Globus pallidus (tissue), 1 donor: ENCODE results near the gene VPS35L.
"Not testable (repeated sequence)": the region's sequence is repeated elsewhere in the genome, so short reads cannot be mapped to it uniquely, and the experiment has no call there.

Source experiments
- DNase-seq: peaks from one replicate; pipeline ENCODE4 v3.0.0-alpha.2; 2015; ENCODE audit warnings: low spot score

The VPS35L gene

DNA sequence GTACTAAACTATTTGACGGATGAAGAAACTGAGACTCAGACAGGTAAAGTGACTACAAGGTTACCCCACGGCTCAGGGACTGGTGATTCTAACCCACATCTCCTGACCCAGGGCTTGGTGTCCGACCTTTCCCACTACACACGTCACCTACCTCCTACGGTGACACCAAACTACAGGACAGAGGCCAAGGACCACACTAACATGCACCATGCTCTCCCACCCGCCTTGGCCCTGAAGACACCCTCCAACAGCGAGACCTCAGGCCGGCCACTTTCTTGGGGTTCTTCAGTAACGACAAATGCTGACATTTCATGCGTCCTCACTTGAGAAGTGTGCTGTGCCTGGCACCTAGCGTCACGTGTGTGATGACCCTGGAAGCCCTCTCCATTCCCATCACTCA is 156.1 kb downstream of the VPS35L start:
- no peak for DNase-seq

DNA sequence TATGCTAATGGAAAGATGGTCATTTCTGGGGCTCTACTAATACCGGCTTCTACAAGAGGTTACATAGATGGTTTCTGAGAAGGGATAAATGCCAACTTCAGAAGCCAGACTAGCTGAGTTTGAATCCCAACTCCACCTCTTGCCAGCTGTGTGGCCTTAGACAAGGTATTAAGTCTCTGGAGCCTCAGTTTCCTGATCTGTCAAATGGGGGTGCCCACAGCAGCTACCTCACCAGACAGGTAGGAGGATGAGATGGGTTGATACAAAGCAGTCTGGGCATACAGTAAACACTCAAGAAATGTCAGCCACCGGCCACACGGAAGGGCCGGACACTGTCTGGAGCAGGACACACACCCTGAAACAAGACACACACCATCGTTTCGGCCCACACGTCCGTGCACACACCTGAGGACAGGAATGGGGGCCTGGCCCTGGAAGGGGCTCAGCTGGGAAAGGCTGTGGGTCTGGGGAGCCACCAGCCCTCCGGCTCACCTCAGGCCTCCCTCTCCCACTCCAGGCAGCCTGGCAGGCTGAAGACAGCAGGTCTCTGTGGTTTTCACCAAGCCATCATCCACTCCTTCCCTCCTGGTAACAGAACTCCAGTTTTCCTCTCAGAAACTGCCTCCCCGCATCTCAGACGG is 157.0 kb downstream of the VPS35L start:
- no peak for DNase-seq

DNA sequence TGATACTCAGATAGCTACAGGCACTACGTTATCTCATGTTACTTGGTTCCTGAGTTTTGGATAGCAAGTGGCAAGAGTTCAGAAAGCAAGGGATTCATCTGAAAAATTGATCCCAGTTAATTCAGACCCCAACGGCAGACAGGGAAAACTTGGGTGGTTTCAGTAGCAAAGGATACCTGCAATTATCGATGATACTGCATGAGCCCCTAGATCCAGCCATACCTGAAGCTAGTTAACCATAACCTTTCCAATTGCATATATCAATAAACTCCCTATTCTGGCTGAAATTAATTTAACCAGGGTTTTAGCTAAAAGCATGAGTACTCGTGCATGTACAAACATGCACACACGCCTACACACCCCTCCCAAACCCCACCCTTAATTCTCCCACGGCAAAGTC is 158.2 kb downstream of the VPS35L start:
- DNase-seq, result no peak

DNA sequence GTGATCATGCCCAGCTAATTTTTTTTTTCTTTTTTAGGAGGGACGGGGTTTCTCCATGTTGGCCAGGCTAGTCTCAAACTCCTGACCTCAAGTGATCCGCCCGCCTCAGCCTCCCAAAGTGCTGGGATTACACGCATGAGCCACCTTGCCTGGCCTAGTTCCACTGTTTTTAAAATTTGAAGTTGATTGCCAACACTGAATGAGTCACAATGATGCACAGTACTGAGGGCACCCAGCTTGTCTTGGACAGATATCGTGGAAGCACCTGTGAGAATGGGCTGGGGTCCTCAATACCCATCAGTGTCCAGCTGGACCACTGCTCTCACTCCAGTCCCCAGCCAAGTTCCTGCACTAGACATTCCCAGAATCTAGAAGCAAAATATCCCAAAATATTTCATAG is 160.1 kb downstream of the VPS35L start:
- no peak for DNase-seq

DNA sequence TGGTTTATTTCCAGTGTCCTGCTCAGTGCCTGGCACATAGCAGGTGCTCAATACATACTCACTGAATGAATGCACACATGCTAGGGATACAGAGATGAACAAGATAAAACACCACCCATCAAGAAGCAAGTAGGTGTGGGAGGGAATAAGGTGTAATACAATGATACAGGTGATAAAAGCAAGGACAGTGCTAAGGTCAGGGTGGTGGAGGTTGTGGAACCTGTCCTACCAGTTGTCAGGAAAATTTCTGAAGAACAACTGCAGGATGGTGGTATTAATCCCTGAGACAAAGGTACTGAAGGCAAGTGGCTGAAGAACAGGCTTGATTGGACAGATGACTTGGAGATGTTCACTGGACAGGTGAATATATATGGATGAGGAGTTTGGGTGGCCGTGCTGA is 160.7 kb downstream of the VPS35L start:
- no peak for DNase-seq

DNA sequence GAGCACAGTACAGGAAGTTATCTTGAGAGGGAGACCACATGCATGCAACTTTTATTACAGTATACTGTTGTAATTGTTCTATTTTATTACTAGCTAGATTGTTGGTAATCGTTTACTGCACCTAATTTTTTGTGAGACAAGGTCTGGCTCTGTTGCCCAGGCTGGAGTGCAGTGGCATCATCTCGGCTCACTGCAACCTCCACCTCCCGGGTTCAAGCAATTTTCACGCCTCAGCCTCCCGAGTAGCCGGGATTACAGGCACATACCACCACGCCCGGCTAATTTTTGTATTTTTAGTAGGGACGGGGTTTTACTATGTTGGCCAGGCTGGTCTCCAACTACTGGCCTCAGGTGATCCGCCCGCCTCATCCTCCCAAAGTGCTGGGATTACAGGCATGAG is 161.2 kb downstream of the VPS35L start:
- DNase-seq, result not testable (repeated sequence)

DNA sequence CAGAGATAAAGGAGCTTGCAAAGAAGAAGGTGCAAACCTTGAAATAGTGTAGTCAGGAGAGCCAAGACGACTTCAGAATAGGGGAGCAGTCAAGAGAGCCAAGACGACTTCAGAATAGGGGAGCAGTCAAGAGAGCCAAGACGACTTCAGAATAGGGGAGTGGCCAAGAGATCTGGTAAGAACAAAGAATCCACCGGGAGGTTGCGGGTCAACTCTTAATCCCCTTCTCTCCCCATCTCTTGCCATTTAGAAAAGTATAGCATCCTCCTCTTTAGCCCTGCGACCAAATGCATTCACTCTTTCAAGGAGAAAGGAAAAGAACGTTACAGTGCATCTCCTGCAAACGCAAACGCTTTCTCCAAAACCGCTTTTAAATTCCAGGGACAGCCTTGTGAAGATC is 161.8 kb downstream of the VPS35L start:
- DNase-seq, result no peak

DNA sequence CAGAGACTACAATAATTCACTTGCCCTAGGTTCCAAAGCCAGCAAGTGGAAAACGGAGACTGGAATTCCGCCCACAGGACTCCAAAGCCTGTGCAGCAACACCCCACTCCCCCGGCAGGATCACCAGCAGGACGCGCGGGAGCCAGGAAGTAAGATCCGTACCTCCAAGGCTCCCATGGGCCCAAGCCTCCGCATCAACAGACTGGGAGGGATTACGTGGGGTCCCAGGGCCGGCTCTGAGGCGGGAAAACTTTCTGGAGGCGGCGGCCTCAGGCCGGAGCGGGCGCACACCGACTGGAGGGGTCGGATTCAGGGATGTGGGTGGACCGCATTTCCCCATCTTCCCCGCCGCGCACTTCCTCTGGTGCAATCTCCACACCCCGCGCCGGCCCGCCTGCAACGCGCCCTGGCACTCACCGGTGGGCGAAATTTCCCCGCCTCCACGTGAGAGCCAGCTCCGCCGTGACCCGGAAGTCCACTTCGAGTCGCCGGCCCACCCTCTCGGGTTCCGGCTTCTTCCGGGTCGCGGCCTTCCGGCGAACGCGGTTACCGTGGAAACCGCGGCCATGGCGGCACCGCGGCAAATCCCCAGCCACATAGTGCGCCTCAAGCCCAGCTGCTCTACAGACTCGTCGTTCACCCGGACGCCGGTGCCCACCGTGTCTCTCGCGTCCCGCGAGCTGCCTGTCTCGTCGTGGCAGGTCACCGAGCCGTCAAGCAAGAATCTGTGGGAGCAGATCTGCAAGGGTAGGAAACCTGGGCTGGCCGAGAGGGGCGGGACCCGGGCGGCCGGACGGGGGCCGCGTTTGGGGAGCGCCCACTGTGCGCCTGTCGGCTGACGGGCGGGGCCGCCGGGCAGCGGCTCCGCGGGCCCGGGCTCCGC is 162.5 kb downstream of the VPS35L start, which contains the start of the genes IQCK and KNOP1:
IQCK (plus strand) TSS at position 531 of the 883 bp plus-strand sequence; CDS start at position 567, 36 bp downstream.
KNOP1 (minus strand) TSS at position 487 of the 883 bp plus-strand sequence. CDS start 3,192 bp downstream, outside the sequence.
- peak; percentile 88 for DNase-seq

DNA sequence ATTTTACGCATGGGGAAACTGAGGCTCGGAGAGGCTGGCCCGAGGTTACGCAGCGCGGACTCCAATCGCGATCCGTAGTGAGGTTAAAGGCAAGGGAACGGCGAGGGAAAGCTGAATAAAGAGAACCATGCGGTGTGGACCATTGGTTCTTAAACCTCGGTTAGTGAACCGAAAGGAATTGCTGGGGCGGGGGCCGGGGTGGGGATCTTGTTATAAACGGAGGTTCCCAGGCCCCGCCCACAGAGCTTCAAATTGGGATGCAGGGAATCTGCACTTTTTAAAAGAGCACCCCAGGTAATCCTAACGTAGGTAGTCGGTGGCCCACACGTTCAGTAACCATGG is 163.1 kb downstream of the VPS35L start:
- no peak for DNase-seq

DNA sequence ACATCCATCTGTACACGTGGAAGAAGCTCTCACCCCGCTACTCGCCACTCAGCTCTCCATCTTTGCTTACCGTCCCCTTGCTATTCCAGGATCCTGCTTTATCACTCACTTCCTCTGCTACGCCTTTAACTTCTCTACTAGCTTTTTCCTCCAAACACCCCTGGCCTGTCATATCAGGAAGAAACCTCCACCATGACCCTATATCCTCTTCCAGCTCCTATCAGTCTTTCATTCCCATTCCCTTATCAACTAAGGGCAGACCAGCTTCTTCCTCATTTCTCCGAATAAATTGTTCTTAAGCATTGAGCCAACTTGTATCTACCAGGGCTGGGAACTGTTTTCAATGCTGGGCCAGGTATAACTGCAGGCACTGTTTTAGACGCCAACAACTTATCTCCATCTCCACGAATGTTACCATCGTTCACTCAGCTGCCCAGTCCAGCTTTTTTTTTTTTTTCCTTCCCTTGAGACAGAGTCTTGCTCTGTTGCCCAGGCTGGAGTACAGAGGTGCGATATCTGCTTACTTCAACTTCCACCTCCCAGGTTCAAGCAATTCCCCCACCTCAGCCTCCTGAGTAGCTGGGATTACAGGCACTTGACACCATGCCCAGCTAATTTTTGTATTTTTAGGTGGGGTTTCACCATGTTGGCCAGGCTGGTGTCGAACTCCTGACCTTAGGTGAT is 166.9 kb downstream of the VPS35L start:
- no peak for DNase-seq

DNA sequence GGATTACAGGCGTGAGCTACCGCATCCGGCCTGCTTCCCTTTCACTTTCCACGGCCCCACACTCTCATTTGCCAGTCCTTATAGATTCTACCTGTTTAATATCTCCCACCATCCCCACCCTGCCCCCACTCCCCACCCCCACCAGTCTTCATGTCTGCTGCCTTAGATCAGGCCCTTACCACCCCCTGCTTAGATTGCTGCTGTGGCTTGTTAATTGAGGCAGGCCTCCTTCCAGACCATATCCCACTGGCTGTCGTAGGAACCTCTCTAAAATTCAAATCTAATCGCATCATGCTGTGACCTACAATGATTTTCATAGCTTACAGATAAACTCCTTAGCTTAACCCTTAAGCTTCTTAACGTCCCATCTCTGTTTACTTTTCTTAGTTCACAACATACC is 167.5 kb downstream of the VPS35L start:
- no peak for DNase-seq

DNA sequence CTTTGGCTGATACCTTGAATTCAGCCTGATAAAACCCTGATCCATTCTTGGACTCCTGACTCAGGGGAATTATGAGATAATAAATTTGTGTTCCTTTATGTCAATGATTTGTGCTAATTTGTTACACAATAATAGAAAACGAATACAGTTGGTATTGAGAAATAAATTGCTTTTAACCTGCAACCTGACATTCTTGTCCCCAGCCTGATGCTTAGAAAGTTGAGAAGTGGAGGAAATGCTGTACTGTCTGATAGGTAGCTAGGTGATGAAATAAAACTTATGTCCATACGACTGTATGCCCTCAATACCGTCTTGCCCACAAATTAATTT is 173.1 kb downstream of the VPS35L start:
- no peak for DNase-seq

DNA sequence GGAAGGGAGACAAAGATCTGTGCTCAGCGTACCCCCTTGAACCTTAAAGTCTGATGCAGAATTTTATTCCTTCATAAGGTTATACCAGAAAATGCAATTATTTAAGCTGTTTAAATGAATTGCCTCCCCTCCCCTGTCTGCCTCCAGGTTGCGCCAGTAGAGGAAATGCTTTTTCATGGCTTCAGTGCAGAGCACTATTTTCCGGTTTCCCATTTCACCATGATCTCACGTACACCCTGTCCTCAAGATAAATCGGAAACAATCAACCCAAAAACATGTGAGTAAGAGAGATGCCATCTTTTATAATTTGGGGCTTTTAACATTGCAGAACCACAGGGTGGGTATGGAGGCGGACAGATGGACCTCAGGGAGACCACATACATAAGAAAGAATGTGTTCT is 178.0 kb downstream of the VPS35L start:
- no peak for DNase-seq

DNA sequence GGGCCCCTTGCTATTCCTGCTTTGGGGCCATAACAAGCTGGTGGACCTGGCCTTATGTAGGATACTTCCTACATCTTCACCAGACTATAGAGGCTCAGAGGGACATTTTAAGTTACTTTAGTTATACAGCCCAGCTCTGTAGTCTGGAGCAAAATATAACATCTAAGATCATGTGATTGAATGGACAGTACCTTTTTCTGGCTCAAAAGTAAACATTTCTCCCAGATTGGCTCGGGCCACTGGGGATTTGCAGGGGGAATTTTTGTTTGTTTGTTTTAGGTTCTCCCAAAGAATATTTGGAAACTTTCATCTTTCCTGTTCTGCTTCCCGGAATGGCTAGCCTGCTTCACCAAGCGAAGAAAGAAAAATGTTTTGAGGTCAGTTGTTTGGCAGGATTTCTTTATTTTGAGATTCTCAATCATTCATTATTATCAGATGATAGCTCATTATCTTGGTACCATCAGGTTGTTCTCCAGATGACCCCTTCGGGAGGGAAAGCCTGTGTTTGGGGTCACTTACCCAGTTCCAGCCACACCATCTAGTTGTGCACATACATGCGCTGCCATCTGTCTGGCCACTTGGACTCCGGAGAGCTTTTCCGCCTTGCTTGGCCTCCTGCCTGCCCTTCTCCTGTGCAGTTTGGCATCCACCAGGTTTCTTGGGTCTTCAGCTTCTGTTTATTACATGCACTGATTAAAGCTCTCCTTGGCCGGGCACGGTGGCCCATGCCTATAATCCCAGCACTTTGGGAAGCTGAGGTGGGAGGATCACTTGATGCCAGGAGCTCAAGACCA is 179.8 kb downstream of the VPS35L start:
- no peak for DNase-seq

DNA sequence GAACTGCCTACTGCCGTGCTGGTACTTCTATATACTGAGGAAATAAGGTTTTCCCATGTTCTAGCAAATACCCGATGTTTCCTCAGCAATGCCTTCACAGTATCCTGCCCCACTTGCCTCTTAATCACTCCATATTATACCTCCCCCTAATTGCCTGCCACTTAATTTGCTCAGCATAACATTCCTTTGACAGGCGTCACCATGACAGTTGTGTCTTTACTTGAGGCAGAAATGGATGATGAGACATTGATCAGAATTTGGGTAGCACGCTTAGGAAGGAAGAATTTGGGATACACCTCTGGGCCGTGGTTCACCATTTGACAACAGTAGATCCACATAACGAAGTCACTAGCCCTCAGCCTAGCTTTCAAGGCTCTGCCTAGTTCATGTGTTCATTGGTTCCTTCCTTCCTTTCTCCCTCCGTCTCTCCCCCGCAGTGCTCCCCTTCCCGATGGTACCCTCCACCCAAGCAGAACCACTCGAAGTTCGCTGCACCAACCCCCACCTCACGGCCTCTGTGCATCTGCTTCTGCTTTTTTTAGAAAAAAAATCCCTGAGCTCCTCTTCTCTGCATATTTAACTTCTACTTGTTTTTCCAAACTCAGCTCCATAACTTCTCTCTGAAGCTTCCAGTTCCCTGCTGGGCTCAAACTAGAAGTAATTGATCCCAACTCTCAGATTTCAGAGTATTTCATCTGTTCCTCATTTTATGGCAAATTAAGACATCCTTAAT is 182.0 kb downstream of the VPS35L start:
- DNase-seq, result no peak

DNA sequence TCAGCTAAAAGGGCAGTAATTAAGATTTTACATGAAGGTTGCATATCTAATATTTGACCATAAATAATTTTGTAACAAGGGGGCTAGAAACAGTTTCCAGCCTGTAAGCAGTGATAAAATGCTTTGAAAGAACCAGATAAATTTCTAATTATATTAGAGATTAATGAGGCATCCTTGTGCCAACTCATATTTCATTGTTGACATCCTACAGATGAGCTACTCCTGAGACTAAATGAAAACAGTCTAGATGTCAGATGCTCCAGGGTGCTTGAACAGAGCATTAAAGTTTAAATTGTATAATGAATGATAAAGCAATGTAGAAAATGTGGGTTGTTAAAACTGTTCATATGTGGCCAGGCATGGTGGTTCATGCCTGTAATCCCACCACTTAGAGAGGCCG is 185.9 kb downstream of the VPS35L start:
- DNase-seq, result no peak

DNA sequence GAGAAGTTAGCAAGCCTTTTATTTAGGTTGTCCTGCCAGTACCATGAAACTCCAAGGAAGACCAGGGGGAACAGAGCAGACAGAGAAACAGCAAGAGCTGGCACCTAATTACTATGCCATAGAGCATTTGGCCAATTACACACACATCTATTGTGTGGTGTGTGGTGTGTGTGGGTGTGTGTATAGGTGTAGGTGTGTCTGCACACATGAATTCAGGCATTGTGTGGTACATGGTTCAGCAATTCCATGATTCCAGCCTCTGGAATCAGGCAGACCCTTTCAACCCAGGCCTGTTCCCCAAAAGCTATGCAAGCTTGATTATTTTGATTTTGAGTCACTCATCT is 188.3 kb downstream of the VPS35L start:
- no peak for DNase-seq

DNA sequence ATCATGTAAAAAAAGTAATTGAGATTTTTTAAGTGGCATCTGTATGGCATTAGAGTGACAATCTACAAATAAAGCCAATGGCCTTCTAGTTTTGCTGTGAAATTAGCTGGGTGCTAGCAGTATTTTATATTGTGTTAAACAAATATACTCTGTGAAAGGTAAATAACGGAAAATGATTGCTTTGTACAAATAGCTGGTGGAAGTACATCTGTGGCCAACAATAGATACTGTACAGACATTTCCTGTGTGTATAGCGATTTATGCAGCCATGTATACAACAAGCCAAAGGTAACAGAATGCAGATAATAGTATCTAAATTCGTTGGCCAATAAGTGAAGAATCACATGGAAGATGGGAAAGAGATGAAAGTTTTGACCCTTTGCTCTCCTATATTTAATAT is 189.2 kb downstream of the VPS35L start:
- no peak for DNase-seq

DNA sequence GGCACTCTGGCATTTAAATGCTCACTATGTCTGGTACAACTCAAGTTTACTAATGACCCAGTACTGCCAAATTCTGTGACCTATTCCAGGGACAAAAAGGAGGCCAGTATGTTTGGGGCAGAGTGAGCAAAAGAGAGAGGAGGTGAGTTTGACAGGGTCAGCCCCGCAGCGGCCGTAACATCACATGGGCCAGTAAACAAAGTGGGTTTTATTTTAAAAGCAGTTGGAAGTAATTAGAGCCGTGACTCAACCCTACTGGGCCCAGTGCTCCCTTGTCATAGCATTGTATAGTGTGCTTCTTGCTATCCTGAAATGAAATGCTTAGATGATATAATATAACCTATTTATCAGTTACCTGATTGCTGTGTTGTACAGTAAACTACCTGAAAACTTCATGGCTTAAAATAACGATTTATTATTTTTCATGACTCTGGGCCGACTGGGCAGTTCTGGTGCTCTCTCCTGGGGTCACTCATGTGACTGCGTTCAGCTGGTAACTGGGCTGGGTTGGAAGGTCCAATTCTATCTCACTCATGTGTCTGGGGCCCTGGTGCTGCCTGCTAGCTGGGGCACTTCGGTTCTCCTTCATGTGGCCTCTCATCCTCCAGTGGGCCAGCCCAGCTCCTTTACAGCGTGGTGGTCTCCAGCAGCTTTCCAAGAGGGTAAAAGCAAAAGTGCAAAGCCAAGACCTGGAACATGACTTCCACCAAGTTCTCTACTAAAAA is 189.9 kb downstream of the VPS35L start:
- DNase-seq, result no peak

DNA sequence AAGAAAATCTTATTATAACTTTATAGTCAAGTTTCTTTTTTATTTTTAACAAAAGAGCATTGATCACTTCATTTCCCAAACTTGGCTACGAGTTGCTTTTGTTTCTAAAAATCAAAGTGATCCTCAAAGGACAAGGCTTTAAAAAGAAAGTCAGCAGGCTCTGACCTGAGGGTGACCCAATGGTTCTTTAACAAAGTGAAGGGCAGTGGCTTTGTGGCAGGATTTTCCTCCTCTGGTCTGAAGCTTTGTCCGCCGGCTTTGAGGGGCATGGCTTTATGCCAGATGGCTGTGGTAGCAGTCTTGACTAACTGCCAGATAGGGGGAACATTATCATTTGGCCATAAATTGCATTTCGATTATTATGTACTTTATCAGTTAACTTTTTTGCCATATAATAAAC is 191.1 kb downstream of the VPS35L start:
- no peak for DNase-seq
